Neural crest cell (in vitro differentiated cells): ENCODE measurements around the gene SBK1. TPM values are rescaled to one million over a fixed set of nuclear protein-coding genes. Genes with fewer than 3 reads are reported as not detected.
A peak's percentile ranks its signal among the peaks of the same experiment; 100 is the strongest.
"Not testable (repeated sequence)": the region's sequence is repeated elsewhere in the genome, so short reads cannot be mapped to it uniquely, and the experiment has no call there.

Experiments used
- DNase-seq: peaks from one replicate; pipeline ENCODE4 v3.0.0; 2021; ENCODE audit warnings: low read depth, mixed read lengths, low spot score
- H3K27ac Mint-ChIP-seq: one replicate; pipeline ENCODE4 v1.8.0; 2021; ENCODE audit warnings: mild to moderate bottlenecking, mixed read lengths; ENCODE audit not compliant: unreplicated experiment
- H3K27me3 Mint-ChIP-seq: 2 replicates; pipeline ENCODE4 v1.8.0; 2021; ENCODE audit warnings: low read depth, mild to moderate bottlenecking, mixed read lengths
- H3K36me3 Mint-ChIP-seq: 2 replicates; pipeline ENCODE4 v1.8.0; 2021; ENCODE audit warnings: low read depth, mild to moderate bottlenecking, mixed read lengths
- H3K4me1 Mint-ChIP-seq: 2 replicates; pipeline ENCODE4 v1.8.0; 2021; ENCODE audit warnings: mixed read lengths
- H3K4me3 Mint-ChIP-seq: one replicate; pipeline ENCODE4 v1.8.0; 2021; ENCODE audit warnings: mild to moderate bottlenecking, mixed read lengths
- H3K9me3 Mint-ChIP-seq: 2 replicates; pipeline ENCODE4 v1.8.0; 2021; ENCODE audit warnings: mixed read lengths
- long read RNA-seq: library from polyadenylated mRNA; unstranded; transcript quantifications from one replicate; pipeline ENCODE4 v2.0.0, GENCODE V29; 2020
- total RNA-seq: library from RNA; stranded (reverse); gene quantifications from 2 replicates; pipeline ENCODE4 v1.2.1, GENCODE V29; 2021
- TF ChIP-seq, protein P1 (sequence below): fragments of 200-600 bp; sonication (generic); conservative IDR thresholded peaks from 2 replicates; pipeline ENCODE4 v1.5.0; 2021; ENCODE audit warnings: antibody characterized with exemption, mild to moderate bottlenecking

SBK1 gene
- 79.0 and 79.3 TPM in 2 replicates for total RNA-seq
- long read RNA-seq, partial matches to known transcripts: 0 of 1 reads
- long read RNA-seq, other reads (novel, unspliced or antisense): 1 of 1 reads

- Mint-ChIP-seq H3K27ac (peak within 1 kb of the TSS; percentile 99), H3K9me3 (no peaks in the 10 kb centered on the region), H3K4me3 (peak within 1 kb of the TSS; percentile 95), H3K4me1 (peaks cover 44% of the 10 kb centered on the region), H3K27me3 (no peaks in the 10 kb centered on the region), H3K36me3 (peaks cover 3% of the 10 kb centered on the region)
- peak; percentile 73 for DNase-seq
- TF ChIP-seq, protein P1, sequence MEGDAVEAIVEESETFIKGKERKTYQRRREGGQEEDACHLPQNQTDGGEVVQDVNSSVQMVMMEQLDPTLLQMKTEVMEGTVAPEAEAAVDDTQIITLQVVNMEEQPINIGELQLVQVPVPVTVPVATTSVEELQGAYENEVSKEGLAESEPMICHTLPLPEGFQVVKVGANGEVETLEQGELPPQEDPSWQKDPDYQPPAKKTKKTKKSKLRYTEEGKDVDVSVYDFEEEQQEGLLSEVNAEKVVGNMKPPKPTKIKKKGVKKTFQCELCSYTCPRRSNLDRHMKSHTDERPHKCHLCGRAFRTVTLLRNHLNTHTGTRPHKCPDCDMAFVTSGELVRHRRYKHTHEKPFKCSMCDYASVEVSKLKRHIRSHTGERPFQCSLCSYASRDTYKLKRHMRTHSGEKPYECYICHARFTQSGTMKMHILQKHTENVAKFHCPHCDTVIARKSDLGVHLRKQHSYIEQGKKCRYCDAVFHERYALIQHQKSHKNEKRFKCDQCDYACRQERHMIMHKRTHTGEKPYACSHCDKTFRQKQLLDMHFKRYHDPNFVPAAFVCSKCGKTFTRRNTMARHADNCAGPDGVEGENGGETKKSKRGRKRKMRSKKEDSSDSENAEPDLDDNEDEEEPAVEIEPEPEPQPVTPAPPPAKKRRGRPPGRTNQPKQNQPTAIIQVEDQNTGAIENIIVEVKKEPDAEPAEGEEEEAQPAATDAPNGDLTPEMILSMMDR: no peak
These were observed at the start of gene SBK1 for GRCh38 chr16:28291651-28292626. Gene SBK1 (plus strand): TSS chr16:28292525. CDS start chr16:28317392, 24,867 bp downstream.

DNA sequence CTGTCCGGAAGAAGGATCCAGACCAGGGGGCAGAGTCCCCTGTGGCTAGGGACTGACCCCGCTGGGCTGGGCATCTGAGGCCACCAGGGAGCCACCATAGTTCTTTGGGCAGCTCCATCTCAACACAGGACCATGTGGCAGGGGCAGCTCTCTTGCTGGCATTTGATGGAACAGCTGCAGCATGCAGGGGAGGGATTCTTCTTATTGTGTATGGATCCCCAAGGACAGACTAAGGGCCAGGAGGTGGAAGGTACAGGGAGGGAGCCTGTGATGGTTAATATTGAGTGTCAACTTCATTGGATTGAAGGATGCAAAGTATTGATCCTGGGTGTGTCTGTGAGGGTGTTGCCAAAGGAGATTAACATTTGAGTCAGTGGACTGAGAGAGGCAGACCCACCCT, 42.8 kb upstream of the SBK1 start:
- H3K27me3 Mint-ChIP-seq, H3K4me3 Mint-ChIP-seq, H3K36me3 Mint-ChIP-seq, DNase-seq, H3K27ac Mint-ChIP-seq, H3K9me3 Mint-ChIP-seq, H3K4me1 Mint-ChIP-seq: not testable (repeated sequence)

DNA sequence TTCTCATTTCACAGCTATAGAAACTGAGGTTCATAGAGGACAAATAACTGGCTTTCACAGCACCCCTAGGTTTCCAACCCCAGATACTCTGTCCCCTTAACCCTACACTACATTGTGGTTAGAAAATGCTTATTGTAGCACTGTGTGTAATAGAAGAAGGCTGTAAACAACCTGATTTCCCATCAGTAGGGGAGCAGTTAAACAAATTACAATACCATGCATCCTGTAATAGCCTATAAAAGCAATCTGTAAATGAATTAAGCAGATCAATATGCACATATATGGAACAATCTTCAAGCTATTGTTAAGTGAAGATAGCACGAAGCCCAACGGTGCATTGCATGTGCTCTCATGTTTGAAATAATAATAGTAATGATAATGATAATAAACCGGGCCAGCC, 41.3 kb upstream of the SBK1 start:
- no peaks in the 10 kb centered on the region for H3K9me3 Mint-ChIP-seq
- TF ChIP-seq, protein P1: no peak
- H3K36me3 Mint-ChIP-seq: no peaks in the 10 kb centered on the region
- H3K4me3 Mint-ChIP-seq: no peak overlapping the region
- H3K27me3 Mint-ChIP-seq: no peaks in the 10 kb centered on the region
- no peak overlapping the region for H3K27ac Mint-ChIP-seq
- peaks cover 5% of the 10 kb centered on the region for H3K4me1 Mint-ChIP-seq
- DNase-seq: no peak

DNA sequence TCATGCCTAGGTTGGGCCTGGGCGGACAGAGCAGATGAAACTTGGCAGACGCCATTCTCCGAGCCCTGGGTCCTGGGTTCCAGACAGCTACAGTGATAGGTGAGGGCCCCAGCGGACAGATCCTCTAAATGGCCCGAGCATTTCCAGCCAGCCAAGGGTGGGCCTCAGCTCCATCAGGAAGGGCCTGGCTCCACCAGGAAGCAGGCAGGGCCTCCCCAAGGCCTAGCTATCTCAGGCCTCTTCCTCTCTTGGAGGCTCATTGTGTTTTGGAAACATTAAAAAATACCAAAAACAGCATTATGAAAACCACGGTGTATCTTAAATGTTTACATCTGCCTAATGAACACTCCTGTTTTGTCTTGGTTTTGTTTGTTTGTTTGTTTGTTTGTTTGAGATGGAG, 38.2 kb upstream of the SBK1 start:
- Mint-ChIP-seq H3K4me1 (peaks cover 6% of the 10 kb centered on the region), H3K27ac (no peak overlapping the region)

DNA sequence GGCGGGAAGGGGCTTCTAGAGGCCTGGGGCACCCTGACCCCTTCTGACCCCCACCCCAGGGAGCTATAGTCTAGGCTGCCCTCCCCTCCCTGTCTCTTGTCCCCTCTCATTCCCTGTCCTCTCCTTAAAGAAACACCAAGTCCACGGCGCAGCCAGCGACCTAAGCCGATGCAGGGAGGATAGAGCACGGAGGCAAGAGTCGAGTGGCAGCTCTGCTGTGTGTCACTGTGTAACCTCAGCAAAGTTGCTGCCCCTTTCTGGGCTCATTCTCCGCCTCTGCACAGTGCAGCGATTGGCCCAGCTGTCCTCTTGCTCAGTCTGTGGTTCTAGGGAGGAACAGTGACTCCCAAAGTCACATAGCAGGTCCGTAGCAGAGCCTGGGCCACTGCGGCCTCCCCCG, 36.5 kb upstream of the SBK1 start:
- Mint-ChIP-seq H3K4me3 (no peak overlapping the region), H3K9me3 (no peaks in the 10 kb centered on the region), H3K27me3 (peaks cover 4% of the 10 kb centered on the region), H3K27ac (no peak overlapping the region), H3K36me3 (no peaks in the 10 kb centered on the region), H3K4me1 (peaks cover 6% of the 10 kb centered on the region)
- DNase-seq: no peak
- TF ChIP-seq, protein P1: no peak

More for the DNA sequence above, 38.2 kb upstream of the SBK1 start:
- Mint-ChIP-seq H3K27me3 (no peaks in the 10 kb centered on the region), H3K4me3 (no peak overlapping the region), H3K9me3 (no peaks in the 10 kb centered on the region), H3K36me3 (no peaks in the 10 kb centered on the region)
- DNase-seq: no peak
- TF ChIP-seq, protein P1: no peak

DNA sequence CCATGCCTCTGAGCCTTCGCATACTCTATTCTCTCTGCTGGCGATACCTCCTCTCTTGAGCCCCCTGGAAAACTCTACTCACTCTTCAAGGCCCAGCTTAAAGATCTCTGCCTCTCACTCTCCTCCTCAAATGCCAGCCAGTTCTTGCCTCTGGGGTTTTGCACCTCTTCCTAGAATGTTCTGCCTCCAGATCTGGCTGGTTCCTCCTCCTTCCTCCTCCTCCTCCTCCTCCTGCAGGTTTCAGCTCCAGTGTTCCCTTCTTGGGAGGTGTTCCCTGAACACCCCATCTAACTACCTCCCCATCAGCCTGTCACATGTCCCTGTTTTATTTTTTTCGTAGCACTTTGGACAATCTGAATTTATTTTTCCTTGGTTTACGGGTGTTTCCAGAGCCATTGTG, 35.1 kb upstream of the SBK1 start:
- H3K36me3 Mint-ChIP-seq: no peaks in the 10 kb centered on the region
- H3K9me3 Mint-ChIP-seq: no peaks in the 10 kb centered on the region
- H3K27ac Mint-ChIP-seq: no peak overlapping the region
- H3K27me3 Mint-ChIP-seq: peaks cover 7% of the 10 kb centered on the region
- TF ChIP-seq, protein P1: no peak
- no peak for DNase-seq
- H3K4me3 Mint-ChIP-seq: no peak overlapping the region
- H3K4me1 Mint-ChIP-seq: peaks cover 6% of the 10 kb centered on the region
